Measurements from ENCODE around the gene UCN2.

The UCN2 gene

GRCh38 chr3:48575366-48575765, 11.8 kb upstream of the UCN2 start:
- ATAC-seq (replicated peaks) = no peak
- Mint-ChIP-seq H3K27ac (no peak overlapping the region), H3K27me3 (no peaks in the 10 kb centered on the region), H3K4me1 (no peaks in the 10 kb centered on the region), H3K9me3 (no peaks in the 10 kb centered on the region), H3K4me3 (no peak overlapping the region), H3K36me3 (no peaks in the 10 kb centered on the region)
- no peak for DNase-seq

DNA sequence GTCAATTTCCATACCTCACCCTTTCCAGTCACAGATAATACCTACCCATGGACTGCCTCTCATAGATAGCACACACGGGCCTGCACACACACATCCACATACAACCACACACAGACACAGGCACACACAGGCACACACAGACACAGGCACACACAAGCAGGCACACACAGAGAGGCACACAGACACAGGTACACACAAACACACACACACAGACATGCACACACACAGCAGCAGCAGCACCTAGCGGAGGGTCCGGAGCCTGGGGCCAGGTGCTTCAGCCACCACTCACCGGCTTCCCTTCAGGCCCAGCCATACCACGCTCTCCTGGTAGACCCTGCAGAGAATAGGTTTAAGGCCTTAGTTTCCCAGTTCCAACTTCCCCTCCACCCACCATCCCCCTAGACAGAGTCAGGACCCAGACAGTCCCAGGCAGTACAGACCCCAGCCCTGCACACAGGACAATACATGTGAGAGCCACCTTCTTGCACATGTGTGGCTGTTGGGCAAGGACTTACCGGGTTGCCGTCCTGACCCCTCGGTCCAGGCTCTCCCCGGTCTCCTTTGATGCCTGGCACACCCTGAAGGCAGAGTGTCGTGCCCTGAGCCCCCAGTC, 10.5 kb upstream of the UCN2 start:
- H3K27me3 Mint-ChIP-seq = no peaks in the 10 kb centered on the region
- H3K36me3 Mint-ChIP-seq = peaks cover 0 to 1% of the 10 kb centered on the region in 2 donors
- DNase-seq = no peak
- no peaks in the 10 kb centered on the region for H3K4me1 Mint-ChIP-seq
- H3K27ac Mint-ChIP-seq = no peak overlapping the region
- ATAC-seq (replicated peaks) = no peak
- no peaks in the 10 kb centered on the region for H3K9me3 Mint-ChIP-seq
- H3K4me3 Mint-ChIP-seq = no peak overlapping the region

- Mint-ChIP-seq H3K27ac (peak overlapping the region; percentile 10), H3K27me3 (no peaks in the 10 kb centered on the region), H3K36me3 (peaks cover 0 to 1% of the 10 kb centered on the region in 2 donors), H3K9me3 (no peaks in the 10 kb centered on the region), H3K4me3 (no peak overlapping the region), H3K4me1 (no peaks in the 10 kb centered on the region)
- ATAC-seq (replicated peaks) (no peak), DNase-seq (no peak)
These were observed 8.9 kb upstream of the UCN2 start for GRCh38 chr3:48572517-48572916.

GRCh38 chr3:48571938-48572337, 8.4 kb upstream of the UCN2 start:
- DNase-seq (no peak), ATAC-seq (replicated peaks) (no peak)
- Mint-ChIP-seq H3K36me3 (peaks cover 0 to 1% of the 10 kb centered on the region in 2 donors), H3K4me3 (no peak overlapping the region), H3K27me3 (no peaks in the 10 kb centered on the region), H3K9me3 (no peaks in the 10 kb centered on the region), H3K4me1 (peaks cover 0 to 2% of the 10 kb centered on the region in 2 donors), H3K27ac (no peak overlapping the region)

DNA sequence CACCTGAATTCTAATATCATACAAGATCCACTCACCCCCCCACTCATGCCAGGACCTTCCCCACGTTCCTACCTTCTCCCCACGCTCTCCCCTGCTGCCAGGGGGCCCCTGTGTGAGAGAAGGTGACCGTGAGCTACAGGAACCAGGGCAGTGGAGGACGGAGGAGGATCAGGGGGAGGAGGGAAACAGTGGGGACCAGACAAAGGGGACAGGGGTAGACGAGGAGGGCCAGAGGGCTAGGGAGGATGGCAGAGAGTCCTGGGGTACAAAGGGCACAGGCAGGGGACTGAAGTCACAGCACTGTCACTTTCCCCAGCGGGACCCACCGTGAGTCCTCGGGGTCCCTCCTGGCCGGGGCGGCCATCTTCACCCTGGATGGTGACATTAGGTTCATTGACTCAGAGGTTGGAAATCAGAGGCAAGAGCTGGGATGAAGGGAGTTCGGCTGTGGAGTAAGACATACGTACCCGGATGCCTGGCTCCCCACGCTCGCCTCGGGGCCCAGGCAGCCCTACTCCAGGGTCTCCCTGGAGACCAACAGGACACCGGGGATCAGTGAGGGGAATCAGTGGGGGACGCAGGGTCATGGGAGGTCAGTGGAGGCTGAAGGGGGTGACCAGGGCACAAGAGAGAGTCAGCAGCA, 6.3 kb upstream of the UCN2 start:
- no peak for ATAC-seq (replicated peaks)
- DNase-seq = no peak
- H3K4me3 Mint-ChIP-seq = no peak overlapping the region
- H3K9me3 Mint-ChIP-seq = no peaks in the 10 kb centered on the region
- peaks cover 5 to 9% of the 10 kb centered on the region in 2 donors for H3K4me1 Mint-ChIP-seq
- no peak overlapping the region for H3K27ac Mint-ChIP-seq
- peaks cover 0 to 1% of the 10 kb centered on the region in 2 donors for H3K36me3 Mint-ChIP-seq
- H3K27me3 Mint-ChIP-seq = no peaks in the 10 kb centered on the region

DNA sequence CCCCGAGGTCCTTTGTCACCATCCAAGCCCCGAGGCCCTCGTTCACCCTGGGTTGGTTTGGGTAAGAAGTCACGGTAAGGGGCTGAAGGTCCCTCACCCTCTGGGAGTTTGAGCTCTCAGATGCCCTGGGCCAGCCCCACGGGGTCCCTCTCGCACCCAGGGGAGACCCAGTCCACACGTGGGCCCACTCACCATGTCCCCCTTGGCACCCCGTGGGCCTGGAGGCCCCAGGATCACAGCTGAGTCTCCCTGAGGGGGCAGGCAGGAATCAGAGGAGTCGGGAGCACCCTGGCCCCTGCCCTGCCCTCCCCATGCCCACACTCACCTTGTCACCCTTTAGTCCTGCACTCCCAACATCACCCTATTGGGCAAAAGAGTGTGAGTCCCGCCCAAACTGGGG, 5.8 kb upstream of the UCN2 start:
- no peak overlapping the region for H3K4me3 Mint-ChIP-seq
- peaks cover 0 to 1% of the 10 kb centered on the region in 2 donors for H3K36me3 Mint-ChIP-seq
- no peak for ATAC-seq (replicated peaks)
- no peak for DNase-seq
- H3K27me3 Mint-ChIP-seq = no peaks in the 10 kb centered on the region
- H3K4me1 Mint-ChIP-seq = peaks cover 5 to 9% of the 10 kb centered on the region in 2 donors
- no peak overlapping the region for H3K27ac Mint-ChIP-seq
- no peaks in the 10 kb centered on the region for H3K9me3 Mint-ChIP-seq

DNA sequence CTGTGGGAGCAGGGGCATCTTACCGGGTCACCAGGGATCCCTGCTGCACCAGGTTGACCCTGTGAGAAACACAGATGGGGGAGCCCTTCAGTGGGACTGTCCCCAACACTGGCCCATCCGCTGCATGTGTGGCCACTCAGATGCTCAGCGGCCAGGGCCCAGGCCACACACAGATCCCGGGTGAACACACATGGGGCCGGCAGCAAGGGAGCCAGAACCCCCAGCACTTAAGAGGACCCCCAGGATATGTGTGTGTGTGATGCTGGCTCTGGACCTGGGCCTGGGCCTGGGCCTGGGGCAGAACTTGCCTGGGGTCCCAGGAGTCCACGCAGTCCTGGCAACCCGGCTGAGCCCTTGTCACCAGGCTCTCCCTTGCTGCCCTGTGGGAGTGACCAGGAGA, 4.9 kb upstream of the UCN2 start:
- Mint-ChIP-seq H3K27me3 (no peaks in the 10 kb centered on the region), H3K4me3 (no peak overlapping the region), H3K4me1 (peaks cover 5 to 14% of the 10 kb centered on the region in 2 donors)

DNA sequence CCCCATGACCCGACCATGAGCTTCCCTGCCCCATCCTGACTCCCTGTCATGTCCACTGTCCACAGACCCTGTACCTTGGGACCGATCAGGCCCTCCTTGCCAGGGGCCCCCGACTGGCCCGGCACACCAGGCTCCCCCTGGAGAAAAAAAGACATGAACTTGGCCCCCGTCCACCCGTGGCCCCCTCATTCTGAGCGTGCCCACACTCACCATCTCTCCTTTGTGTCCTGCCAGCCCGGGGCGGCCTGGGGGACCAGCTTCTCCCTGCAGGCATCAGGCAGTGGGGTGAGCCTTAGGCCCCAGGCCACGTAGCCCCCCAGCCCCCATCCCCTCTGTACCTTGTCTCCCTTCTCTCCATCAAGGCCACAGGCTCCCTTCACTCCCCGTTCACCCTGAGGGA, 3.9 kb upstream of the UCN2 start:
- H3K27me3 Mint-ChIP-seq = no peaks in the 10 kb centered on the region

More for the DNA sequence above, 4.9 kb upstream of the UCN2 start:
- H3K36me3 Mint-ChIP-seq = peaks cover 0 to 1% of the 10 kb centered on the region in 2 donors
- H3K9me3 Mint-ChIP-seq = no peaks in the 10 kb centered on the region
- H3K27ac Mint-ChIP-seq = no peak overlapping the region
- no peak for DNase-seq
- no peak for ATAC-seq (replicated peaks)

GRCh38 chr3:48567090-48567489, 3.5 kb upstream of the UCN2 start:
- ATAC-seq (replicated peaks) (no peak), DNase-seq (no peak)
- H3K27ac Mint-ChIP-seq = no peak overlapping the region
- H3K27me3 Mint-ChIP-seq = no peaks in the 10 kb centered on the region
- no peaks in the 10 kb centered on the region for H3K9me3 Mint-ChIP-seq
- H3K36me3 Mint-ChIP-seq = peaks cover 0 to 1% of the 10 kb centered on the region in 2 donors
- peaks cover 5 to 14% of the 10 kb centered on the region in 2 donors for H3K4me1 Mint-ChIP-seq
- H3K4me3 Mint-ChIP-seq = no peak overlapping the region

More for the DNA sequence above, 3.9 kb upstream of the UCN2 start:
- H3K27ac Mint-ChIP-seq = no peak overlapping the region
- no peak for DNase-seq
- no peak for ATAC-seq (replicated peaks)
- peaks cover 0 to 1% of the 10 kb centered on the region in 2 donors for H3K36me3 Mint-ChIP-seq
- no peaks in the 10 kb centered on the region for H3K9me3 Mint-ChIP-seq
- peaks cover 5 to 14% of the 10 kb centered on the region in 2 donors for H3K4me1 Mint-ChIP-seq
- no peak overlapping the region for H3K4me3 Mint-ChIP-seq

DNA sequence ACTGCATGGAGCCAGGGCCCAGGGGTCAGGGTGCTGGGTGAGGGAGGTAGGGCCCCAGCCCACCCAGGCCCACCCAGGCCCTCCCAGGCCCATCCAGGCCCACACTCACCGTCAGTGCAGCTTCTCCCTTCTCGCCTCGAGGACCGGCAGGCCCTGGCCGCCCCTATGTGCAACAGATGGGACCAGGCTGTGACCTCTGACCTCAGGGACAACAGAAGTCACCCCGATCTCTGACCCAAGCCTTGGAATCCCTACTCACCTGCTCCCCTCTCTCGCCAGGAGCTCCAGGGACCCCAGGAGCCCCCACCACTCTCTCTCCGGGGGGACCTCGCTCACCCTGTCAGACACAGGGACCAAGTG, 2.8 kb upstream of the UCN2 start:
- H3K36me3 Mint-ChIP-seq = peaks cover 0 to 1% of the 10 kb centered on the region in 2 donors
- no peak overlapping the region for H3K27ac Mint-ChIP-seq
- ATAC-seq (replicated peaks) (no peak), DNase-seq (no peak)
- H3K4me3 Mint-ChIP-seq = no peak overlapping the region
- no peaks in the 10 kb centered on the region for H3K9me3 Mint-ChIP-seq
- no peaks in the 10 kb centered on the region for H3K27me3 Mint-ChIP-seq
- H3K4me1 Mint-ChIP-seq = peaks cover 5 to 14% of the 10 kb centered on the region in 2 donors

GRCh38 chr3:48565591-48566400, 2.2 kb upstream of the UCN2 start:
- H3K36me3 Mint-ChIP-seq = peaks cover 0 to 1% of the 10 kb centered on the region in 2 donors
- H3K4me3 Mint-ChIP-seq = no peak overlapping the region
- H3K9me3 Mint-ChIP-seq = no peaks in the 10 kb centered on the region
- H3K4me1 Mint-ChIP-seq = peaks cover 6 to 19% of the 10 kb centered on the region in 2 donors
- peak overlapping the region; percentile 3 for H3K27ac Mint-ChIP-seq
- DNase-seq (no peak), ATAC-seq (replicated peaks) (peak; percentile 37 to 50)
- H3K27me3 Mint-ChIP-seq = no peaks in the 10 kb centered on the region

GRCh38 chr3:48565186-48565585, 1.6 kb upstream of the UCN2 start:
- Mint-ChIP-seq H3K36me3 (peaks cover 0 to 1% of the 10 kb centered on the region in 2 donors), H3K4me1 (peaks cover 10 to 23% of the 10 kb centered on the region in 2 donors), H3K27me3 (no peaks in the 10 kb centered on the region), H3K4me3 (no peak overlapping the region), H3K27ac (no peak overlapping the region), H3K9me3 (no peaks in the 10 kb centered on the region)
- DNase-seq (no peak), ATAC-seq (replicated peaks) (no peak)

DNA sequence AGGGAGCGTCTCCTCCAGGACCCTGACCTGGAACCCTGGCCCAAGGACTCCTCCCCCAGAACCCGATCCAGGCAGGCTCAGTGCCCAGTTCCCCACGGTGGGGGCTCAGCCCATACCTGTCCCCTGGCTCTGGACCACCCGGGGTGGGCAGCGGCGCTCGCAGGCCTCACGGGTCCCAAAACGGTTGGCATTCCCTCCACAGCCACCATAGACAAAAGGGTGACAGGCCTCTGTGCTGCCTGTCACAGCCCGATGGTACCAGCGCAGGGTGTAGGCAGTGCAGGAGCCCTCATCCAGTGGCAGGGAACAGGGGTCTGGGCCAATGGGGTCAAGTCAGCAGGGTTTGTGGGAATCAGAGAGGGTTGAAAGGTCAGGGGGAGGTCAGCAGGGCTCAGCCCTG, 1.1 kb upstream of the UCN2 start:
- Mint-ChIP-seq H3K4me1 (peaks cover 15 to 29% of the 10 kb centered on the region in 2 donors), H3K27ac (no peak overlapping the region), H3K9me3 (no peaks in the 10 kb centered on the region), H3K27me3 (no peaks in the 10 kb centered on the region), H3K36me3 (no peaks in the 10 kb centered on the region), H3K4me3 (no peak overlapping the region)
- ATAC-seq (replicated peaks) (no peak), DNase-seq (no peak)

DNA sequence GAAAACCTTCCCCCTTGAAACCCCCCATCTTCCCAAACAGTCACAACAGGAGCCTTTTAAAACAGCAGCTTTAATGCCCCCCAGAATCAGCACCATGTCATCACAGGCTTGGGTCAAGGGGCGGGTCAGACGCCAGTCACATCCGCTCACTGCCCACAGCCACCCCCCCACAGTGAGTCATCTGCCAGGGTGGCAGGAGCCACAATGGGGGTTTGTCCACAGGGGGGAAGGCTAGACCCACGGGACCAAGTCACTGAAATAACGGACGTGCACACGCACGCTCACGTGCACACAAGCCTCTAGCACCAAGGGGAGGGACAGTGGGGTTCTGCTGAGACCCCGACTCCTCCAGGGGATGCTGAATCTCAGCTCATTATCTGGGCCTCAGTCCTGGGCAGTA, 441 bp upstream of the UCN2 start:
- no peak for DNase-seq
- H3K9me3 Mint-ChIP-seq = no peaks in the 10 kb centered on the region
- H3K4me3 Mint-ChIP-seq = no peak overlapping the region

More for the DNA sequence above, 441 bp upstream of the UCN2 start:
- Mint-ChIP-seq H3K4me1 (peaks cover 19 to 33% of the 10 kb centered on the region in 2 donors), H3K27ac (no peak overlapping the region), H3K36me3 (no peaks in the 10 kb centered on the region), H3K27me3 (no peaks in the 10 kb centered on the region)
- ATAC-seq (replicated peaks) = peak; percentile 19

All from stimulated activated naive B cell treated with anti-CD40 and anti-IgM and Interleukin-4, amounts not matched to agents 10 μg/mL and 1 μg/mL and 100 μg/mL, for 72 hours (primary cell).